Nephron progenitor cell (in vitro differentiated cells): ENCODE data around the gene ZNF839.

Source experiments
- DNase-seq: peaks from one replicate; pipeline ENCODE4 v3.0.0; 2021
- H3K27ac Mint-ChIP-seq: 2 replicates; pipeline ENCODE4 v1.8.0; 2021; ENCODE audit warnings: mild to moderate bottlenecking, moderate library complexity, mixed read lengths
- H3K27me3 Mint-ChIP-seq: 2 replicates; pipeline ENCODE4 v1.8.0; 2021; ENCODE audit warnings: mild to moderate bottlenecking, low read depth, mixed read lengths; ENCODE audit not compliant: poor library complexity
- H3K36me3 Mint-ChIP-seq: 2 replicates; pipeline ENCODE4 v1.8.0; 2021; ENCODE audit warnings: low read depth, mixed read lengths
- H3K4me1 Mint-ChIP-seq: 2 replicates; pipeline ENCODE4 v1.8.0; 2021; ENCODE audit warnings: mixed read lengths
- H3K4me3 Mint-ChIP-seq: 2 replicates; pipeline ENCODE4 v1.8.0; 2021; ENCODE audit warnings: mild to moderate bottlenecking, moderate library complexity, mixed read lengths
- H3K9me3 Mint-ChIP-seq: 2 replicates; pipeline ENCODE4 v1.8.0; 2021; ENCODE audit warnings: mild to moderate bottlenecking, moderate library complexity, mixed read lengths
- TF ChIP-seq, protein P1 (sequence below): fragments of 200-600 bp; sonication (generic); IDR thresholded peaks from 2 replicates; pipeline ENCODE4 v1.5.0; 2021; ENCODE audit warnings: antibody characterized with exemption

Gene ZNF839

DNA sequence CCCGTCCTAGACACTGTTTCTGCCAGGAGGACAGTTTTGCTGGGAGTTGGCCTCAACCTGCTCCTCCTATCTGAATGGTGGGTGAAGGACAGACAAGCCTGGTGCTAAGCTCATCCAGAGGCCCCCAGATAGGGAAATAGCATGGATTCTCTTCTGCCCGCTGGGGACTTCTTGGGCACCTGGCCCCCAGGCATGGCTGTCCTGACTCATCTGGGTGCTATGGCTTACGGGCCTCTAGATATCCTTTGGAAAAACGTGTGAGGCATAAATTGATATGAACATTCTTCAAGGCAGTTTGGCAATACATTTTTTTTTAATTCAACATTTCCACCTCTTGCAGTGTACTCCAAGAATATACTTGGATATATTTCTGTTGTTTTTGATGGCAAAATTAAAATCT lies 51.8 kb downstream of the ZNF839 start:
- no peaks in the 10 kb centered on the region for H3K36me3 Mint-ChIP-seq
- TF ChIP-seq, protein P1, sequence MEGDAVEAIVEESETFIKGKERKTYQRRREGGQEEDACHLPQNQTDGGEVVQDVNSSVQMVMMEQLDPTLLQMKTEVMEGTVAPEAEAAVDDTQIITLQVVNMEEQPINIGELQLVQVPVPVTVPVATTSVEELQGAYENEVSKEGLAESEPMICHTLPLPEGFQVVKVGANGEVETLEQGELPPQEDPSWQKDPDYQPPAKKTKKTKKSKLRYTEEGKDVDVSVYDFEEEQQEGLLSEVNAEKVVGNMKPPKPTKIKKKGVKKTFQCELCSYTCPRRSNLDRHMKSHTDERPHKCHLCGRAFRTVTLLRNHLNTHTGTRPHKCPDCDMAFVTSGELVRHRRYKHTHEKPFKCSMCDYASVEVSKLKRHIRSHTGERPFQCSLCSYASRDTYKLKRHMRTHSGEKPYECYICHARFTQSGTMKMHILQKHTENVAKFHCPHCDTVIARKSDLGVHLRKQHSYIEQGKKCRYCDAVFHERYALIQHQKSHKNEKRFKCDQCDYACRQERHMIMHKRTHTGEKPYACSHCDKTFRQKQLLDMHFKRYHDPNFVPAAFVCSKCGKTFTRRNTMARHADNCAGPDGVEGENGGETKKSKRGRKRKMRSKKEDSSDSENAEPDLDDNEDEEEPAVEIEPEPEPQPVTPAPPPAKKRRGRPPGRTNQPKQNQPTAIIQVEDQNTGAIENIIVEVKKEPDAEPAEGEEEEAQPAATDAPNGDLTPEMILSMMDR: no peak
- H3K27me3 Mint-ChIP-seq: no peaks in the 10 kb centered on the region
- H3K9me3 Mint-ChIP-seq: no peaks in the 10 kb centered on the region
- H3K4me3 Mint-ChIP-seq: no peak overlapping the region
- DNase-seq: no peak
- H3K4me1 Mint-ChIP-seq: peaks cover 10% of the 10 kb centered on the region
- no peak overlapping the region for H3K27ac Mint-ChIP-seq

DNA sequence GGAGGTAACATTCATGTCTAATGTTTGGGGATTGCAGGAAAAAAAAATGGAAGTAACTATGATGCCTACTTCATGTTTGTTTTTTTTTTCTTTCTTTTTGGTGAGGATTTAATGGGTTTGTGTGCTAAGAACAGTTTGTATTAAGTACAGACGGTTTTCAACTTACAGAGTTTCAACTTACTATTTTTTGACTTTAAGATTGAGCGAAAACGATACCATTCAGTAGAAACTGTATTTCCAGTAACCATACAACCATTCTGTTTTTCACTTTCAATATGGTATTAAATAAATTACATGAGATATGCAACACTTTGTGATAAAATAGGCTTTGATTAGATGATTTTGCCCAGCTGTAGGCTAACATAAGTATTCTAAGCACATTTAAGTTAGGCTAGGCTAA lies 53.6 kb downstream of the ZNF839 start:
- H3K36me3 Mint-ChIP-seq: peaks cover 5% of the 10 kb centered on the region
- no peaks in the 10 kb centered on the region for H3K9me3 Mint-ChIP-seq
- no peak overlapping the region for H3K27ac Mint-ChIP-seq
- H3K4me3 Mint-ChIP-seq: no peak overlapping the region
- H3K27me3 Mint-ChIP-seq: no peaks in the 10 kb centered on the region
- no peak for DNase-seq
- H3K4me1 Mint-ChIP-seq: peaks cover 10% of the 10 kb centered on the region
- TF ChIP-seq, protein P1: no peak

DNA sequence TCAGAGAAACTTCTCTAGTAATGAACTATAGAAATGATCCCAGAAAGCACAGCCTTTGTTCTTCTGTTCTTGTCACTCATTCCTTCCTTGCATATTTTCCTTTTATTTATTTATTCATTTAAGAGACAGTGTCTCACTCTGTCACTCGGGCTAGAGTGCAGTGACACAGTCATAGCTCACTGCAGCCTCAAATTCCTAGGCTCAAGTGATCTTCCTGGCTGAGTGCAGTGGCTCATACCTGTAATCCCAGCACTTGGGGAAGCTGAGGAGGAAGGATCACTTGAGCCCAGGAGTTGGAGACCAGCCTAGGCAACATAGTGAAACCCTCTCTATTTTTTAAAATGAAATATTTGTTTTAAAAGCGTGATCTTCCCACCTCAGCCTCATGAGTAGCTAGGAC lies 54.7 kb downstream of the ZNF839 start:
- peaks cover 6% of the 10 kb centered on the region for H3K4me1 Mint-ChIP-seq
- H3K36me3 Mint-ChIP-seq: peaks cover 10% of the 10 kb centered on the region
- DNase-seq: no peak
- no peak overlapping the region for H3K27ac Mint-ChIP-seq
- TF ChIP-seq, protein P1: no peak
- no peaks in the 10 kb centered on the region for H3K9me3 Mint-ChIP-seq
- H3K4me3 Mint-ChIP-seq: no peak overlapping the region
- no peaks in the 10 kb centered on the region for H3K27me3 Mint-ChIP-seq

DNA sequence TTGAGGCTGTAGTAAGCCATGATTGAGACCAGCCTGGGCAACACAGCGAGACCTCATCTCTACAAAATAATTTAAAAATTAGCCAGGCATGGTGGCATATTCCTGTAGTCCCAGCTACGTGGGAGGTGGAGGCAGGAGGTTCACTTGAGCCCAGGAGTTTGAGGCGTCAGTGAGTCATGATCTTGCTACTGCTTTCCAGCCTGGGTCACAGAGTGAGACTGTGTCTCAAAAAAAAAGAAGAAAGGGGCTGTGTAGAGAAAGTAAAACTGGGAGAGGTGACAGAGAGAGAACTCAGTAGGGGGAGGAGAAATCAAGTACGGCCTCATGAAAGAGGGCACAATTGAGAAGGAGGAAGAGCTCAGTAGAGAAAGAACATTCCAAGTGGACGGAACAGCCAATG lies 55.6 kb downstream of the ZNF839 start:
- Mint-ChIP-seq H3K4me1 (peaks cover 5% of the 10 kb centered on the region), H3K27me3 (no peaks in the 10 kb centered on the region), H3K36me3 (peaks cover 18% of the 10 kb centered on the region), H3K27ac (no peak overlapping the region), H3K9me3 (no peaks in the 10 kb centered on the region), H3K4me3 (no peak overlapping the region)
- TF ChIP-seq, protein P1: no peak
- DNase-seq: no peak

DNA sequence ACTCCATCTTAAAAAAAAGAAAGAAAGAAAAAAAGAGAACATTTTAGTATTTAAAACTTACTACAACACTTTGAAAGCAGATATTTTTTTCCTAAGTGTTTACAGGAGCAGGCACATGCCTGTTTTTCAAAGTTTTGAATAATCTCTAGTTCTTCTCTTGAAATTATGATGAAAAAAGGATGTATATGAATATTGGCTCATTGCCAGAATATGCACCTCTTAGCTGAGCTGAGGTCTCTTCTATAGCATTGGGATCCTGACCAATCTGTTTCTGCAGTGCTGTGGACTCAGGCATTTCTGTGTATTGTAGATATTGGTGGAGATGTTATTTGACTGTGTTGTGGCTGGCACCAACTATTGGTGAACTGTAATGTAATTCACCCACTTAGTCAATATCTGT lies 58.1 kb downstream of the ZNF839 start:
- peaks cover 28% of the 10 kb centered on the region for H3K36me3 Mint-ChIP-seq
- no peak overlapping the region for H3K4me3 Mint-ChIP-seq
- DNase-seq: no peak
- H3K9me3 Mint-ChIP-seq: no peaks in the 10 kb centered on the region
- no peaks in the 10 kb centered on the region for H3K27me3 Mint-ChIP-seq
- TF ChIP-seq, protein P1: no peak
- no peaks in the 10 kb centered on the region for H3K4me1 Mint-ChIP-seq
- H3K27ac Mint-ChIP-seq: no peak overlapping the region

DNA sequence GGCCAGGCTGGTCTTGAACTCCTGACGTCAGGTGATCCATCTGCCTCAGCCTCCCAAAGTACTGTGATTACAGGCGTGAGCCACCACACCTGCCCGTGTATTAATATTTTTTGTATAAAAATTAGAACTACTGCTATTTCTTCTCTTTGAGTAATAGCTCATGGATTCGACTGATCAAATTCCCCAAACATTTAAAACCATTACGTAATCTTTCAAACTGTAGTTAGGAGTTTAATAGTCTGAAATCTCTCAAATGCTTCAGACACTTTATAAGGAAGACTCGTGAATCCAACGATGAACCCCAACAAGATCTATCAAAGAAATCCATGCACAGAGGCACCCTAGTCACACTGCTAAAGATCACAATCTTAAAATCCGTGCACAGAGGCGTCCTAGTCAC lies 59.3 kb downstream of the ZNF839 start:
- Mint-ChIP-seq H3K4me3 (no peak overlapping the region), H3K36me3 (peaks cover 33% of the 10 kb centered on the region), H3K27me3 (no peaks in the 10 kb centered on the region), H3K4me1 (no peaks in the 10 kb centered on the region), H3K27ac (no peak overlapping the region), H3K9me3 (no peaks in the 10 kb centered on the region)
- TF ChIP-seq, protein P1: no peak
- DNase-seq: no peak
